ENCODE results near the gene PPP1R3G. TPM values are rescaled to one million over a fixed set of nuclear protein-coding genes. Genes with fewer than 3 reads are reported as not detected.

Gene PPP1R3G
- total RNA-seq, 4 donors from 2014 or later, result 0.26 to 6.0 (median 2.8) TPM

DNA sequence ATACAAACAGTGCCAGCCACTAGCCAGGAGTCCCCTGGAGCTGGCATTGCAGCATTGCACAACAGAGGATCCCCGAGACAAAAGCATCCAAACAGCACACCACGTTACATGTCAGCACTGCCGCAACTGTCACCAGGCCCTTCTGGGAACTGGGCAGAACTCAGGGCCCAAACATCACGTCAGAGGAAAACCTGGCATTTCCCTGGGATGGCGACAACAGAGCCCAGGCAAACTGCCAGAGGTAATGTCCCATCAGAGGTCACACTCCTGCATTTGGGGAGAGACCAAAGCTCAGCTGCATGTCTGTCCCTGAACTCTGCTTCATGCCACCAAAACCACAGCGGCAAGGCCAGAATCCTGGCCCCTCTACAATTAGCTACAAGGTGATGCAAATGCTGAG is 36.3 kb downstream of the PPP1R3G start:
- H3K36me3 ChIP-seq, result no peaks in the 10 kb centered on the region
- intact Hi-C loops (cut with DNase I; ENCODE audit: low total_unique reads), result no loop called here
- H3K4me3 ChIP-seq, result no peak overlapping the region
- no peaks in the 10 kb centered on the region for H3K4me1 ChIP-seq
- no peaks in the 10 kb centered on the region for H3K9me3 ChIP-seq
- no peaks in the 10 kb centered on the region for H3K27me3 ChIP-seq
- DNase-seq, result no peak
- TF ChIP-seq, protein P1, sequence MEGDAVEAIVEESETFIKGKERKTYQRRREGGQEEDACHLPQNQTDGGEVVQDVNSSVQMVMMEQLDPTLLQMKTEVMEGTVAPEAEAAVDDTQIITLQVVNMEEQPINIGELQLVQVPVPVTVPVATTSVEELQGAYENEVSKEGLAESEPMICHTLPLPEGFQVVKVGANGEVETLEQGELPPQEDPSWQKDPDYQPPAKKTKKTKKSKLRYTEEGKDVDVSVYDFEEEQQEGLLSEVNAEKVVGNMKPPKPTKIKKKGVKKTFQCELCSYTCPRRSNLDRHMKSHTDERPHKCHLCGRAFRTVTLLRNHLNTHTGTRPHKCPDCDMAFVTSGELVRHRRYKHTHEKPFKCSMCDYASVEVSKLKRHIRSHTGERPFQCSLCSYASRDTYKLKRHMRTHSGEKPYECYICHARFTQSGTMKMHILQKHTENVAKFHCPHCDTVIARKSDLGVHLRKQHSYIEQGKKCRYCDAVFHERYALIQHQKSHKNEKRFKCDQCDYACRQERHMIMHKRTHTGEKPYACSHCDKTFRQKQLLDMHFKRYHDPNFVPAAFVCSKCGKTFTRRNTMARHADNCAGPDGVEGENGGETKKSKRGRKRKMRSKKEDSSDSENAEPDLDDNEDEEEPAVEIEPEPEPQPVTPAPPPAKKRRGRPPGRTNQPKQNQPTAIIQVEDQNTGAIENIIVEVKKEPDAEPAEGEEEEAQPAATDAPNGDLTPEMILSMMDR (IDR thresholded peaks at IDR 0.05), result no peak
- no peak for TF ChIP-seq POLR2A (IDR thresholded peaks at IDR 0.05)
- H3K27ac ChIP-seq, result no peak overlapping the region

DNA sequence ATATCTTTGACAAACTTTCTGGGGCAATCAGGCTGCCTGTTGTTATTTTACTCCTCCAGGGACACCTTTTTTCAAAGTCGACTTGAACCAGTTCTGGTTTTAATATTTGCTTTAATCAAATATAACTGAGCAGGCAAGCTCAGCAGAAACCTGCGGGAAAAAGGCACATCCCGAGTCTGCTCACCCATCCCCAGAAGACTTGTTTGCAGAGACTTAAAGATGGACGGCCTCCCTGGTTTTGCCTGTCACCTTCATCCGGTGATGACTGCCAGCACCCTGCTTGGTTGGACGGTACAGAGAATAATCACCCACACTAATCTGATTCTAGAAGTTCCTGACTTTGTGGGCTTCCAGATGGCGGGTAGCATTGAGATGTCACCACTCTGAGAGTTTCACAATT is 36.8 kb downstream of the PPP1R3G start:
- Histone ChIP-seq H3K27ac (no peak overlapping the region), H3K36me3 (no peaks in the 10 kb centered on the region), H3K9me3 (no peaks in the 10 kb centered on the region), H3K4me3 (no peak overlapping the region), H3K27me3 (no peaks in the 10 kb centered on the region), H3K4me1 (no peaks in the 10 kb centered on the region)
- intact Hi-C loops (cut with DNase I; ENCODE audit: low total_unique reads), result no loop called here
- DNase-seq, result no peak
- TF ChIP-seq, protein P1 (IDR thresholded peaks at IDR 0.05), result no peak
- no peak for TF ChIP-seq POLR2A (IDR thresholded peaks at IDR 0.05)

DNA sequence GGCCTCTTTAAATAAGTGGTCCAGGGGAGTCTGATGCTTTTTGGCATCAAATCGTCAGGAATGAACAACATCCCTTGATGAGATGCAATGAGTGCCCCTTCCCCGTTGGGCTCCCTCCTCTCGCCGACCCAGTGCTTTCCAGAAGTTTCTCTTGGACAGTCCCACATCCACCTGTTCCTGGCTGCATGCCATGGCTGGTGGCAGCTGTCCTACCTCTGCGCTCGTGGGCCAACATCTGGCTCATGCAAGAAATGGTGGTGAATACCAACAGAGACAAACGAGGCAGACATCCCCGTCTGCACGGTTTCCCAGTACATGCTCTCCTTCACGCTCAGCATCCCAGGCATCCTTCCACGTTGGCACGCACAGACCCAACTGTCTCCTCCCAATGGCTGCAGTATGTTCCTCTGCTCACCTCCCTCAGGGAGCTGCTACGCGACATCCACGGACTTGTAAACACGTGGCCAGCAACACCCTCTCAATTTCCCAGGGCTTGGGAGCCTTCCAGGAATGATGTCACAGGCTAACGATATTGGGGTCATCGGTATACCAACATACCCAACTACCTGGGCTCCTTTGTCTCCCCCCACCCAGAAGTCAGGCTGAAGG is 37.5 kb downstream of the PPP1R3G start:
- no peak for TF ChIP-seq POLR2A (IDR thresholded peaks at IDR 0.05)
- TF ChIP-seq, protein P1 (IDR thresholded peaks at IDR 0.05), result no peak
- DNase-seq, result no peak
- H3K36me3 ChIP-seq, result no peaks in the 10 kb centered on the region
- no peaks in the 10 kb centered on the region for H3K9me3 ChIP-seq
- no peak overlapping the region for H3K27ac ChIP-seq
- intact Hi-C loops (cut with DNase I; ENCODE audit: low total_unique reads), result no loop called here
- H3K4me1 ChIP-seq, result no peaks in the 10 kb centered on the region
- H3K4me3 ChIP-seq, result no peak overlapping the region
- no peaks in the 10 kb centered on the region for H3K27me3 ChIP-seq

DNA sequence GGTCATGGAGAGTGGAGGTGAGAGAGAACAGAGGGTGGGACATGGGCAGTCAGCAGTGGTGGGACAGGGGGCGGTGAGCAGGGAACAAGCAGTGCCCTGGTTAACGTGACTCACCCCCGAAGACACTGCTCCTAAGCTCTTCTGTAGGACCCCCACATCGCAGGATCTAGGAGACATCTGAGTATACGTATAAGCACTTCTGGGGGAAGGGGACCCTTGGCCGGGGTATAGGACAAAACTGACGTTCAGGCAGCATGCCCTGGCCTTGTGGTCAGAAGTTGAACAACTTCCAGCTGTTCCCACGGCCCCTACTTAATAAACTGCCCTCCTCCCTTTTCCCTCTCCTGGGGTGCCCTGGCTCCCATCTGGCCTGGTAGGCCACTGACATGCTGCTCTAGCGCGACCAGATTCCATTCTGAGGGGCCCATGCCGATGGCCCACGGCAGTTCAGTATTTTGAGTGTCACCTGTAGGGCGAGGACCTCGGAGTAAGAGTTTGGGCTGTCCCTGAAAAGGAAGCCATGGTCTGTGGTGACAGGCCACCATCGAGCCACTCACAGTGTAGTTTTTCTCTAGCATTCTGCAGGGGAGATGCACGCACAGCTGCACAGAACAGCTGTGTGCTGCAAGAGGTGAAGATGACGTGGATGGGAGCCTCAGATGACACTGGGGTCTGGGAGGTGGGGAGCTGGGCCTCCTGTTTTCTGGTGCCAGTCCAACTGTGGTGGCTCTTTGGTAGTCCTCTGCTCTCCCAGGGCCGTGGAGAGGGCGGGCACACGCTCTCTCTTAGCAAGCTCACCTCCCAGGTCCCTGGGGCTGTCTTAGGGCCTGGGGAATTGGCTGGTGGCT is 38.4 kb downstream of the PPP1R3G start:
- no peak for DNase-seq
- Histone ChIP-seq H3K36me3 (no peaks in the 10 kb centered on the region), H3K27me3 (no peaks in the 10 kb centered on the region), H3K27ac (no peak overlapping the region), H3K4me1 (no peaks in the 10 kb centered on the region), H3K9me3 (no peaks in the 10 kb centered on the region), H3K4me3 (no peak overlapping the region)
- intact Hi-C loops (cut with DNase I; ENCODE audit: low total_unique reads), result no loop called here
- TF ChIP-seq POLR2A (IDR thresholded peaks at IDR 0.05), result no peak
- TF ChIP-seq, protein P1 (IDR thresholded peaks at IDR 0.05), result no peak

DNA sequence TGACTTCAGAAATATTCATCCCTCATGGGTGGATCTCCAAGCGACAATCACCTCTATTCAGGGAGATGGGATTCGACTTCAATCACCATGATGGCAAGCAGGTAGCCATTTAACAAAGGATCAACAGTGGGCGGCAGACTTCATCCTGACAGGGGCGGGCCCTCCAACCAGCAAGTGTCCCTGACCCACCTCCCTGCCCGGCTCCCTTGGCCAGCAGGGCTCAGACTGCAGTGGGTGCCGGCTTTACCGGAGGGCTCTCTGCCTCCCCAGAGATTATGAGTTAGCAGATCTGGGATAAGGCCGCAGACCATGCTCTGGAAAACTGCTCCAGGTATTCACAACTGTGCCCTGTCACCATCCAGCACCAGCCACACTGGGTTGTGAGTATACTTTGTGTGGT is 39.4 kb downstream of the PPP1R3G start:
- H3K27ac ChIP-seq, result no peak overlapping the region
- no peaks in the 10 kb centered on the region for H3K4me1 ChIP-seq
- no peaks in the 10 kb centered on the region for H3K36me3 ChIP-seq
- TF ChIP-seq, protein P1 (IDR thresholded peaks at IDR 0.05), result no peak
- TF ChIP-seq POLR2A (IDR thresholded peaks at IDR 0.05), result no peak
- DNase-seq, result no peak
- no peak overlapping the region for H3K4me3 ChIP-seq
- no peaks in the 10 kb centered on the region for H3K9me3 ChIP-seq
- no peaks in the 10 kb centered on the region for H3K27me3 ChIP-seq
- intact Hi-C loops (cut with DNase I; ENCODE audit: low total_unique reads), result no loop called here
